ENCODE data around the gene TMEM69.
A peak's percentile ranks its signal among the peaks of the same experiment; 100 is the strongest.

The TMEM69 gene

DNA sequence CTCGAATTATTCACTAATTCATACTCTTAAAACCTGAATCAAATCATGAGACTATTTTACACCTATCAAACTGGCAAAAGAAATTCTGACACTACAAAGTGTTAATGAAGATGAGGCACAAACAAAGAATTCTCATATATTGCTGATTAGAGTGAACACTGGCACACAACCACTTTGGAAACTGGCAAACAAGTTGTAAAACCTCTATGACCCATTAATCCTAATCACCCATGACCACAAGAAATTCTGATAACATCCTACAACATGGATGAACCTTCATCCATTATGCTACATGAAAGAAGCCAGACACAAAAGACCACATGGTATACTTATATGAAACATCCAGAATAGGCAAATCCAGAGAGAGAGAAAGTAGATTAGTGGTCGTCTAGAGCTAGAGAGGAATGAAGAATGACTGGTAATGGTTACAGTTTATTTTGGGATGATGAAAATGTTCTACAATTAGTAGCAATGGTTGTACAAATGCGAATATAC, 10.2 kb upstream of the TMEM69 start:
- no peak overlapping the region for H3K4me3 ChIP-seq (ENCODE audit: low read depth, low read length)
- DNase-seq (ENCODE audit: low read depth): no peak
- no peak for TF ChIP-seq CTCF (IDR thresholded peaks at IDR 0.05; ENCODE audit: low read depth, low read length, missing control alignments)
- in situ Hi-C loops (cut with HindIII; ENCODE audit: low sequenced_read_pairs): no loop called here

DNA sequence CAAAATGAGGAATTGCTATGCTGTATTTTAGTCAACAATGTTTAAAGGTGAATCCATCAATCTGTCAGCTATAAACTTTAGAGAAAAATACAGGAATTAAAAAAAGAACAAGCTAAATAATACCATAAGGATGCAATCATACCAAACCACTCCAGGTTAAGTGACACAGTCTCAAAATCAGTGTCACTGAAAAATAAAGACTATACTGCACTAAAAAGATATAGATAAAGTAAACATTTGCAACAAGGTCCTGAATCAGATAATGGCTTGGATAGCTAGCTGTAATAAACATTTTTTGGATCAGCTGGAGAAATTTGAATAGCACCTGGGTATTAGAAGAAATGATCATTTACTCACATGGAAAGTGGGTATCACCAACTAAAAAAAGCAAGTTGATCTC, 9.5 kb upstream of the TMEM69 start:
- no peak for TF ChIP-seq CTCF (IDR thresholded peaks at IDR 0.05; ENCODE audit: low read depth, low read length, missing control alignments)
- in situ Hi-C loops (cut with HindIII; ENCODE audit: low sequenced_read_pairs): no loop called here
- no peak overlapping the region for H3K4me3 ChIP-seq (ENCODE audit: low read depth, low read length)
- DNase-seq (ENCODE audit: low read depth): no peak

DNA sequence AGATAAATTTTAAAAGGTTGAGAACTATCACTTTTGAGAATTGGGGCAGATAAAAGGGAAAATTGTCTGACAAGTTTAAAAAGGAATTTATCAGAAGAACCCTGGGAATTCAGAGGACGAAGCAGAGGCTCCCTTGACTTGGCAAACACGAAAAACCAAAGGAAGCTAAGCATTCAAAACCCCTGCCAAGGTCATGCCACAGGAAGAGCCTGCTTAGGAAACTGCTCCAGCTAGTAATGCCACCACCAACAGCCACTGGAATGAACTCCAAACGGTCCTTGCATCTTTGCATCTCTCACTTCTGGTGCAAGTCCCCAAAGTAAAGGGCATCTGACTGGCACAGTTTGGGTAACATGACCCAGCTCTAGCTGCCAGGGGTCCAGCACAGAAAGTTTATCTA, 8.9 kb upstream of the TMEM69 start:
- H3K4me3 ChIP-seq (ENCODE audit: low read depth, low read length): no peak overlapping the region
- DNase-seq (ENCODE audit: low read depth): no peak
- in situ Hi-C loops (cut with HindIII; ENCODE audit: low sequenced_read_pairs): no loop called here
- TF ChIP-seq CTCF (IDR thresholded peaks at IDR 0.05; ENCODE audit: low read depth, low read length, missing control alignments): no peak

DNA sequence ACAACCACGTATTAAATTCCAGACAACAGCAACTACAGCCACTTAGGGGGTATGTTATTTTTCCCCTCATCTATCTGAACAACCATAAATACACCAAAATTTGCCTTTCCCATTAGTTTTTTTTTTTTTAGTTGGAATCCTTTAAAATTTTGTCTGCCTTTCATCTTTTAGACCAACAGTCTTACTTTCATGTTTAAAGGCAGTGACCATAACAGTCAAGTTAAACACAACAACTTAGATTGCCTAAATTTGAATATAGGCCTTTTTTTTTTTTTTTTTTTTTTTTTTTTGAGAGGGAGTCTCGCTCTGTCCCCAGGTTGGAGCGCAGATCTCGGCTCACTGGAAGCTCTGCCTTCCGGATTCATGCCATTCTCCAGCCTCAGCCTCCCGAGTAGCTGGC, 5.0 kb upstream of the TMEM69 start:
- no peak overlapping the region for H3K4me3 ChIP-seq (ENCODE audit: low read depth, low read length)
- in situ Hi-C loops (cut with HindIII; ENCODE audit: low sequenced_read_pairs): no loop called here
- TF ChIP-seq CTCF (IDR thresholded peaks at IDR 0.05; ENCODE audit: low read depth, low read length, missing control alignments): no peak
- no peak for DNase-seq (ENCODE audit: low read depth)

DNA sequence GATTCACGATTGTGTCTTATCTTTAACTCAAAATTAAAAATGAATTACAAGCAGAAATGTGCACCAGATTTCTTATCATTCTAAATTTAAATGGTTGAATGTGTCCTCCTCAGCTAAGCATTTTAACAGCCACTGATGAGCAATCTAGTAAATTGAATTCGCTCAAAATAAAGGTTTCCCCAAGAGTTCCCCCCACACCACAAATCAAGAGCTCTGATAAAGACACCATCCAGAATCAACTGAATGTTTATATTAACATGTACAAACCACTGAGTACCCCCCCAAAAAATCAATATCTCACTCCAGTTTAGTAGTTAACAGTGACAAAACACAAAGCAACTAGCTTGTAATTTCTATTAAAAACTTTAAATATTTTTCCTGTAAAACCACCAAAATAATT, 3.6 kb upstream of the TMEM69 start:
- no peak for DNase-seq (ENCODE audit: low read depth)
- H3K4me3 ChIP-seq (ENCODE audit: low read depth, low read length): peak overlapping the region; percentile 99
- in situ Hi-C loops (cut with HindIII; ENCODE audit: low sequenced_read_pairs): no loop called here
- TF ChIP-seq CTCF (IDR thresholded peaks at IDR 0.05; ENCODE audit: low read depth, low read length, missing control alignments): no peak

- no peak for DNase-seq (ENCODE audit: low read depth)
These were observed 2.5 kb upstream of the TMEM69 start for GRCh38 chr1:45685308-45686014.

More at GRCh38 chr1:45685308-45686014, 2.5 kb upstream of the TMEM69 start:
- no peak for TF ChIP-seq CTCF (IDR thresholded peaks at IDR 0.05; ENCODE audit: low read depth, low read length, missing control alignments)
- in situ Hi-C loops (cut with HindIII; ENCODE audit: low sequenced_read_pairs): no loop called here
- peak overlapping the region; percentile 99 for H3K4me3 ChIP-seq (ENCODE audit: low read depth, low read length)

All from astrocyte of the cerebellum (primary cell).